Posterior vena cava (tissue), 2 donors: ENCODE measurements around the gene PASK. TPM values are rescaled to one million over a fixed set of nuclear protein-coding genes. Genes with fewer than 3 reads are reported as not detected.

Source experiments
- DNase-seq: peaks from one replicate; pipeline ENCODE4 v3.0.0-alpha.2; 2020; ENCODE audit warnings: low spot score
- intact Hi-C, 2 donors: fragments of 100-400 bp; cut with DNase I; formaldehyde crosslinking; loops; one replicate each; pipeline versions ENCODE4 v1.14.1 to v1.14.2; 2022 to 2023
- total RNA-seq, 2 donors: library from RNA; stranded (reverse); fragmentation: NEBNext Ultra II Directional; extraction: Animal tissue kit (Norgen Biotek cat#: 25700); gene quantifications; one replicate each; pipeline ENCODE4 v1.2.1, GENCODE V29; 2021
- donor health status: DM: yes; HTN: yes; CAD: no.
- donor health status: DM: yes; HTN: yes; CAD: no.

PASK gene
- total RNA-seq, 2 donors from 2014 or later, result 2.3 to 4.4 TPM

DNA sequence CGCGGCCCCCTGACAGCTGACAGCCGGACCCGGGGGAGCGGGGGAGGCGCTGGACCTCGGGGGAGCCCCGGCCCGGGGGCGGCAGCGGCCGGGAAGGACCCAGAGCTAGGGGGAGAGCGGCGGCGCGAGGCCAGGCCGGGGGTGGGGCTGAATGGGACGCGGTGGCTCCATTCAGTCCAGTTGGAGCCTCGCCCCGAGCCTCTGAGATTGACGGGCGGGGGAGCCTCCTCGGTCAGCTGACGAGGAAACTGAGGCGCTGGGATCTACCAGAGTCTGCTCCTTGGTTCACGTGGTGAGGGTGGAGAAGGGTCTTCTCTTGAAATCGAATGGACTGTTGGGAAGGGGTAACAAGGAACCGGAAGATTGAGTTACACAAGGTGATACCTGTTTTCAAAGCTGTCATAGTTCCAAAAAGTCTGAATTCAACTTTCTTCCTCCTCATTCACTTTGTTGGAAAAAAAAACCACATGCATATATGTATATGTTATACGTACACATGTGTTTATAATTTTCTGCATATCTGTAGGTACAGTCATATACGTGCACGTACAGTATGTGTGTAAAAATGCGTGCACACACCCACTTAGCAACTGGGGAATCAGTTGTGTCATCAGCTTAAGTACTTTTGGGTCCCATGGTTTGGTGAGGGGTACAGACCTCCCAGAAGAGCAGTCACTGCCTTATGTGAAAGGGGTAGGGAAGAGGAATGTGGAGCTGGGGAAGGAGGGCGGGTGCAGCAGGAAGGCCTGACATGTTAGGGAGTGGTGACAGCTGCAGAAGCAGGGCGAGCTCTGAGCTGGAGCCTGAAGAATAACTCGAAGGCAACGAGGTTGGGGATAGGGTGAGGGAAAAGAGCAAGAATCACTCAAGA lies 1.6 kb upstream of the PASK start:
- no peak for DNase-seq
- intact Hi-C loops, result no loop called here

DNA sequence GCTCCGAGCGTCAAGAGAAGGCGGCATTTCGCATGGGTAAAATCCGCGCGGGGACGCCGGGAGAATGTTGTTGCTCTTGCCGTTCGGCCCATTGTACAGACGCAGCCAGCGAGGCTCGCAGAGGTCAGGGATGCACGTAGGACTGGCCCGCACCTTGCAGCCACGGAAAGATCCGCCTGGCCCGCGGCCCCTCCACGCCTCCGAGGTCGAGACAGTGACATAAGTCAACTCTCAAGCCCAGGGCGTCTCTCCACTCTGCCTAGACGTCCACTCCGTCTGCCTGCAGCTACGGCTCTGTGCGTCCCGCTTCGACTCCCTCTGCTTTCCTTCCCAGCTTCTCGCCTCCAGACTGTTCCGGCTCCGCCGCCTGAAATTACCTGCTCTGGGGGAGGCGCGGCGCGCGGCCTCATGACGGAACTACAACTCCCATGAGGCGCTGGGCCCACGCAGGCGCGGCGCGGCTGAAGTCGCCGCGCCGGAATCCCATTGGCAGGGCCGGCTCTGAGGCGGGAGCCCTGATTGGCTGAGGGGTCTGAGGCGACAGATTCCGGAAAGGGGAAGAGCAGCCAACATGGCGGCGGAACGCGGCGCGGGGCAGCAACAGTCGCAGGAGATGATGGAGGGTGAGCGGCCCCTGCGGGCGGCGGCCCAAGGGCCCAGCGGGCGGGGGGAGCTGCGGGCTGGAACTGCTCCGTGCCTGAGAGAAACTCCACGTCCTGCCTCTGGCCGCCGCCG lies 820 bp upstream of the PASK start, which contains the start of gene PPP1R7:
Gene PPP1R7 (plus strand): TSS at position 543 of the 735 bp plus-strand sequence. CDS start 29 bp downstream, at position 572.
- peak; percentile 99 for DNase-seq
- intact Hi-C loops, result no loop called here

DNA sequence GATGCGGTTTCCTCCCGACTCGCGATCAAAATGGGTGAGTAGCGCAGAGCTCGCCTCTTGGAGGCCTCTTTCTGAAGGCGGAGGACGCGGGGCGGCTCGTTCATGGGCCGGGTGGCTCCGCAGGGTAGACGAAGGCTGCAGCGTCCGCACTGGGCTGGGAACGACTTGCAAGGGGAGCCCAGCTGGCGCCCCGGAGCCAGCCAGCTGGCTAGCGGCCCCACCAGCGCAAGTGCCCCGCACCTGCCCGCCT lies 328 bp upstream of the PASK start:
- intact Hi-C loops, result no loop called here

DNA sequence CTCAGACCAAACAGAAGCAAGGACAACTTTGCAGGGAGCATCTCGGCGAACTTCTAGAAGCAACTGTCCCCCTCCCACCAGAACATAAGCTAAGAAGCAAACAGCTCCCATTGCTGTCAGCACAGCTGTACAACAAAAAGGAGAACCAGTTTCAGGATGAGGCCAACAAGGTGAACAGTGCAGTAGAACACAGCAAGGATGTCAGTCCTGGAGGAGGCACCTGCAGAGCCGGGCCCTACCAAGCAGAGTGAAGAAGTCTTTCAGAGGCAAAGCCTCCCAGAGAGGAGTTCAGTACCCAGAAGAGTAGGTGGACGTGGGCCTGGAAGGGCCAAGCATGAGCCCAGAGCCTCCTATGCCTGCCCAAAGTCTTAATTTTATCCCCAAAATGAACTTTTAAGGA lies 1.0 kb downstream of the PASK start:
- no peak for DNase-seq
- intact Hi-C loops, result no loop called here

More for the DNA sequence above, 328 bp upstream of the PASK start:
- no peak for DNase-seq

DNA sequence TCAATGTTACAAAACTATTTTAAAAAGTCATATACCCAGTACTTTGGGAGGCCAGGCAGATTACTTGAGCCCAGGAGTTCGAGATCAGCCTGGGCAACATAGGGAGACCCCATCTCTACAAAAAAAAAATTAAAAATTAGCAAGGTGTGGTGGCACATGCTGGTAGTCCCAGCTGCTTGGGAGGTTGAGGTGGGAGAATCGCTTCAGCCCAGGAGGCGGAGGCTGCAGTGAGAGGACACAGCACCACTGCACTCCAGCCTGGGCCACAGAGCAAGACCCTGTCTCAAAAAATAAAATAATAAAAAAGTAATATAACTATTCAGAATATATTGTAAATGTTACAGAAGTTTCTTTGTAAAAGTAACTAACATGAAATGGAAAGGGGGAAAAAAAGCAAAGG lies 1.9 kb downstream of the PASK start:
- no peak for DNase-seq
- intact Hi-C loops, result no loop called here

DNA sequence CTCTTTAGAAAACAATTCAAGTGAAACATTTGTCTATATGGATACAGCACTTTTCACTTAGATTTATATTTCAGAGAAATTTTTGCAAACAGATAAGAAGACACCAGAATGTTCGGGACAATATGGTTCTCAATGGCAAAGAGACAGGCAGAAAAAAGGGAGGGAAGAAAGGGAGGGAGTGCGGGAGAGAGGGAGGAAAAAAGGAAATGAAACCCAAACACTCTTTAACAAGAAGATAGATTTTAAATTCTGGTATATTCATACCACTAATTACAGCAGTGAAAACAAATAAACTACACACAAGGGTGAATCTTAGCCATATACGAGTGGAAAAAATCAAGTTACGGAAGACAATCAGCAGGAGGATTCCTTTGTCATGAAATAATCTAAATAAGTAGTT lies 3.0 kb downstream of the PASK start:
- DNase-seq, result no peak
- intact Hi-C loops, result no loop called here

DNA sequence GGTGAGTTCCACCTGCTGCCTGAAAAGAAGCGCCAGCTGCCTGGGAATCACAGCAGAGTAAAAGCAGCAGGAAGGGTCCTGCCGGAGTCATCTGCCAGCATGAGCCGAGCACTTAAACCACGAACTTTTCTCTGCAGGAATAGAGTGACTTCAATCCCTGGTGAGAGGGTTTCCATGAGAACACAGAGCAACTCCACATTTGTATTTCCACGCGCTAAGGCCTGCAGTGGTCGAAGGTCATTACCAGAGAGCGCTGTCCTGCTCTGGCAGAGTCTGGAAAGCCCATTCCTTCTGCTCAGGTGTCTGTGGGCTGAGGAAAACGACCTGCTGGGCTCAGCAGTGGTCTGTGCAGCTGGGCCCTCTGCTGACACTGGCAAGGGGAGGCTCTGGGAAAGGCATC lies 6.7 kb downstream of the PASK start:
- intact Hi-C loops, result no loop called here

DNA sequence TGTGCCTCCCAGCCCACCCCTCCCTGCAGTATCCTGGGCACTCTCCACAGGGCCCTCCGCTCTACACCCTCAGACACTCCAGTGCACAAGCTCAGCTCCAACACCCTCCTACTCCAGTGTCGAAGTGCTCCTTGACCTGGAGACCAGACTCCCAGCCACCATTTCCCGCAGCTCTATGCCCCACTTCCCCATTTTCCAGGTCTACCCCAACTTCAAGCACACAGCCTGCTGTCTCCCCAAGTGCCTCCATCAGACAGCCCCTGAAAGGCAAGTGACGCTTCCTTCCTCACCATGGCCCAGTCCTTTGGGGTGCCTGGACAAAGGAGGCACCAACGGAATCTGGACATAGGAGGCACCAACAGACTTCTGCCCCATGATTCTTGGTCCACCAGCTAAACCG lies 7.2 kb downstream of the PASK start:
- peak; percentile 31 for DNase-seq
- intact Hi-C loops, result no loop called here

More for the DNA sequence above, 6.7 kb downstream of the PASK start:
- DNase-seq, result peak; percentile 43

DNA sequence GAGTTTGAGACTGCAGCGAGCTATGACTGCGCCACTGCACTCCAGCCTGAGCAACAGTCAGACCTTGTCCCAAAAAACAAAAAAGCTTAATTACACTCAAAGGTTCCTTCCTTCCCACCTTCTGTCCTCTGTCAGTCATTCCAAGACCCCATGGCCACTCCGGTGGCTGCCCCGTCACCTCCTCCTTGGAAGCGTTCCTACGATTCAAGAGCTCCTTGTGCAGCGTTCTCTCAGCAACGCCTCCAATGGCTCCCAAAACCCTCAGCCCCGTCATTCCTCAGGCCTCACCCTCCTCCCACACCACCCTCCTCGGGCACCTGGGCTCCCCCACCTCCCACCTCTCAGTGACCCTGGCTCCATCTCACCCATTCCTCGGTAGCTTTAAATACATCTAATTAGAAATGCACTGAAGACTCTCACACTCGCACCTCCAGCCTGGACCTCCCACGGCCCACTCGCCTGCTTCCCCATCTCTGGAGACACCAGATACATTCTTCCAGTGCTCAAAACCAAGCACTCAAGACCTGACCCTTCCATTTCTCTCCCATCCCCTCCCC lies 8.0 kb downstream of the PASK start:
- DNase-seq, result peak; percentile 70
- intact Hi-C loops, result no loop called here

DNA sequence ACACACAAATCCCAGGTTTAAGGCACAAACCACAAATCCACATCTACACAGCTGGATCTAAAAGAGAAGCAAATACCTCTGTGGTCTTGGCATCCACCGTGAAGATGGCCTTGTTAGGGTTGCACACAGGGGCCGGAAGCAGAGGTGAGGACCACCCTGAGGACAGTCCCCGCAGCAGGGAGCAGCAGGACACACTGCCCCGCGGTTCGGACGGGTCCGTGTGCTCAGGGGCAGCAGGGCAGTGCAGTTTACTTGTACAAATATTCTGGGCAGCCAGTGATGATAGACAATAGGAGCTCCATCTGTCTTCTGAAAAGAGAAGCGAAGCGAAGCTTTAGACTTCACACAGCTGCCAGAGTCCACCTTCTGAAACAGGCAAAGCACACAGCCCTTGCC lies 8.8 kb downstream of the PASK start:
- intact Hi-C loops, result no loop called here
- peak; percentile 15 for DNase-seq

DNA sequence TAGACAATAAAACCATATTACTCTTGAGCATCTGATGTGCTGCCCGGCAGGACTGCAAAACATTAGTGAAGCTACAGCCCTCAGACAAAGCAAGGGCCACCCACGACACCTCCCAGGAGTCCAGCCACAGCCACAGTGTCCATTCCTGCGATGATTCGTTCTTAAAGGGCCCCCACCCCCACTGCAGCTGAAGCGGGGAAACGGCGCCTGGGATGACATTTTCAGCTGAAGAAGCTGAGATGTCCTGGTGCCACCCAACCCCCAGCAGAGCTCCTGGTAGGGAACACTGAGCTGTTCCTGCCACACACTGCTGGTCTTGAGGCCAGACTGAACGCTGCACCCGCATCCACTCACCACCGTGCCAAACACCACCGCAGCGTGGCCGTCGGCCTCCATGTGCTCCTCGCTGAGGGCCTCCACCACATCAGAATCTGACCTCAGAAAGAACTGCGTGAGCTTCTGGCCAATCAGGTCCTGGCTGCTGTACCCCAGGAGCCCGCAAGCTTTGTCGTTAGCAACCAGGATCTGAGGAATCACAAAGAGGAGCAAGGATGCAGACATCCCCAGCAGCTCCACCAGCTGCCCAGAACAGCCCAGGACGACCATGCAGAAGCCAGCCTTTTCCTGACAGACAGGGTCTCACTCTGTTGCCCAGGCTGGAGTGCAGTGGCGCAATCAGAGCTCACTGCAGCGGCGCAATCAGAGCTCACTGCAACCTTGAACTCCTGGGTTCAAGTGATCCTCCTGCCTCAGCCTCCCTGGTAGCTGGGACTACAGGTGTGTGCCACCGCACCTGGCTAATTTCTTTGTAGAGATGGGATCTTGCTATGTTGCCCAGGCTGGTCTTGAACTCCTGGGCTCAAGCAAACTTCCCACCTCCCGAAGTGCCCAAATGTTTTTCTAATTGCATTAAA lies 9.5 kb downstream of the PASK start:
- intact Hi-C loops, result no loop called here

DNA sequence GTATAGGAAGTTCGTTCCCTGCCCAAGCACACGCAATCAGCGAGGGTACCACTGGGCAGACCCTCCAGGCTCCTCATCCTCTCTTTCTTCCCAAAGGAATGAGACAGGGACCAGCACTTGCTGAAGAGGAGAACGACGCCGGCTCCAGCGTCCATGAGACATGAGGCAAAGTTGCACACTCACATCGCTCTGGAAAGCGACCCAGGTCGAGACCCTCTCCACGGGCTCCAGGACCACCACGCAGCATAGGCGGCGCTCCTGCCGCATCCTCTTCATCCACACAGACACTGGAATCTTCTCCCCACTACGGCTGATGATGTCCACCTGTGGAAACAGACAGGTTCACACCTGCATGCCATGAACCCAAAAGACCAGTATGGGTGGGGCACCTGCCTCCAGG lies 10.8 kb downstream of the PASK start:
- intact Hi-C loops, result no loop called here
- DNase-seq, result peak; percentile 71

More for the DNA sequence above, 9.5 kb downstream of the PASK start:
- peak; percentile 62 for DNase-seq

DNA sequence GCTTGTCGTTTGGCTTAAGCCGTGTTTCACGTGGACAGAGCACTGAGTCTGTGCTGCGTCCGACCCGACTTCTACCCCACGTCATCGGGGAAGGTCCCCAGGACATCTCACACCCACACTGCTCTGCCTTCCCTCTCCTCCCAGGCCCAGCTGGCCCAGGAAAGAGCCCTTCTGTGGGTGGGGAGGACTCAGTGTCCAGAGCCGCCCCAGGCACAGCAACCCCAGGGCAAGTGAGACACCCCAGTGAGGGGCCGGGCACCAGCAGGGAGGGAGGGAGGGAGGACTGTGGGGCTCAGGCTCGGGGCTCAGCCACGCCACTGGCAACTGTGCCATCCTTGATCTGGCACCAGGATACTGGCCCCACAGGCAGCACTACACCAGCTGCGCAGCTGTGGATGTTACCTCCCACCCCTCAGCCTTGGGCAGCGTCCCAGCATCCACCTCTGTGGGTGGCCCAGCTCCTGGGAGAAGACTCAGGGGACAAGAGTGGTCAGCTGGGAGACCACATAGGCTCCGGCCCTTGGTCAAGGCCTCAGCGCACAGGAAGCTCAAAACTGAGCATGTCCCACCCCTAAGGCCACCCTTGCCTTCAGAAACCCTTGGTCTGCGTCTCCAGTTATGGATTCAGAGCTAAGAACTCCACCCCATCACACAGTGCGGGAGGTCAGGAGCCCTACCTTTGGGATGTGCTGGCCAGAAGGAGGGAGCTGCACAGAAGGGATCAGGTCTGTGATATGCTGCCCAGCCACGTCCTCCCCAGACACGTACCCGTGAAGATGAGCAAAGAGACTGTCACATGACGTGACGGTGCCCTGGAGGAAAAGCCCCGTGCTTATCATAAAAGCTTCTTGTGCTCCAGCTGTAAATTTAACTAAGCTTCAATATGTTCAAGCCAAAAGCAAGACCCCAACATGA lies 11.7 kb downstream of the PASK start:
- intact Hi-C loops, result no loop called here
- DNase-seq, result peak; percentile 61

DNA sequence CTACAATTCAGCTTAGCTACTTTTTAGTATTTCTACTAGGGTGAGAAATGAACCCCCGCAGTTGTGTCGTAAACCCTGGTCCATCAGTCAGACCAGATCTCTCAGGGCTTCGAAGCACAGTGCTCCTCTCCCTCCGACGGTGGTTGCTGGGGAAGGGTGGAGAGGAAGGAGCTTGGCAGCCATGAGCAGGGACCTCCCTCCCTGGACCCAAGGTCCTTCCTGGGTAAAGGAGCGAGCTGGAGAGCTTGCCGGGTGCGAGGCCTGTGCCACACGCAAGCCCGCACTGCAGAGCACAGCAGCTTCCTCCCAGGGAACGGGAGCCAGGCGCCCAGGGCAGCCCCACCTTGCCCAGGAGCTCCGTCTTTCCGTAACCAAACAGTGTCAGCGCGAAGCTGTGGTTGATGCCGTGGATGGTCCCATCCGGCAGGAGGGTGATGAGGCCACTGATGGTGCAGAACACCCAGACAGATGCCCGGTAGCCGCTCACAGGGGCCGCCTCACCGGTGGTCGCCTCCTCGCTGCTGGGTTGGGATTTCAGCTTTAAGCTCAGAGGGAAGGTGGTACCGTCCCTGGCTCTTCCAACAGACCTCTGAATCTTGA lies 12.5 kb downstream of the PASK start:
- peak; percentile 50 for DNase-seq
- intact Hi-C loops, result no loop called here

DNA sequence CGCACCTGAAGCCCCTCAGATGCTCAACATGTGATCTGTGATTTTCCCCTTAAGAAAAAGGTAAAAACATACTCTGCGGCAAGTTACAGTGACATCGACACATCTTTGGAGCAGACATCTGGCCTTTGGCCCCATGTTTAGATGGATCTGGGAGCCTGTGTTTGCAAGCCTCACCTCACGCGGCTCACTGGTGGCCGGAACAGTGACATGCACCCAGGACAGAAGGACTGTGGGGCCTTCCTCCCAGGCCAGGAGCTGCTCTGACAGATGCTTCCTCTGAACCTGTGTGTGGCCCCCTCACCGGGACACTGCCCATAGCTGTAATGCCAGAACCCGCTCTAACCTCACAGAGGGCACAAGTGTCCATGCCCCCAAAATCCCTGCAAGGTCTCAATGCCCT lies 13.1 kb downstream of the PASK start:
- intact Hi-C loops, result no loop called here
- DNase-seq, result peak; percentile 53

DNA sequence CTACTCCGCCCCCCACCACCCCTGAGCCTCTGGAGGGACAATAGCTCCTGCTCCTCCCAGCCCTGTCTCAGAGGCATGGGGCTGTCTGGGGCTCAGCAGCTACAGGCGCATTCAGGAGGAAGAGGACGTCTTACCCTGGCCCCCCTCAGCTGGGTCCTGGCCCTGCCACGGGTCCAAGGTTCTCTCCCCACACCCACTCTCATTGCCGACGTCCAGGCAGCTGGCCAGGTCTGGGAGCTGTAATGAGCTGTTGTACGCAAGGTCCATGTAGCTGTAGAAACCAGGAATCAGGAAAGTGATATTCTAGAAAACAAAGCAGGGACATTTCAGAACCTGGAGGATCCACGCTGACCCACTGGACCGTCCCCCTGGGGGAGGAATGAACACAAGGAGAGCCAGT lies 13.5 kb downstream of the PASK start:
- DNase-seq, result peak; percentile 65
- intact Hi-C loops, result no loop called here

DNA sequence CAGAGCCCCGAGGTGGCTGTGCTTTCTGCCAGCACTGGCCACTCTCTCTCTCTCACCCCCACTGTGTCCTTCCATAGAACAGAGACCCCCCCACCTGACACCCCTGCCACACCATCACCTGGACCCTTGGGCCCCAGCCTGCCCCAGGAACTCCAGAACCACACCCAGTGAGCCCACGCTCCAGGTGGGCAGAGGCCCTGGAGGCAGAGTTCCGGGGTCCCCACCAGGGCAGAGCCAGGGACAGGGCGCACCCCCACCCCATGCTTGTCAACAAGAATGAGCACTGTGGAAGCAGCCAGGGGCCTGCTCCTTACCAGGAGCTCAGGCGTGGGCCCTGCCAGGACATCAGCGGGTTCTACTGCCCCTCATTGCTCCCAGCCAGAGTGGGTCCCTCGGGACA lies 14.6 kb downstream of the PASK start:
- intact Hi-C loops, result no loop called here
- peak; percentile 71 for DNase-seq

DNA sequence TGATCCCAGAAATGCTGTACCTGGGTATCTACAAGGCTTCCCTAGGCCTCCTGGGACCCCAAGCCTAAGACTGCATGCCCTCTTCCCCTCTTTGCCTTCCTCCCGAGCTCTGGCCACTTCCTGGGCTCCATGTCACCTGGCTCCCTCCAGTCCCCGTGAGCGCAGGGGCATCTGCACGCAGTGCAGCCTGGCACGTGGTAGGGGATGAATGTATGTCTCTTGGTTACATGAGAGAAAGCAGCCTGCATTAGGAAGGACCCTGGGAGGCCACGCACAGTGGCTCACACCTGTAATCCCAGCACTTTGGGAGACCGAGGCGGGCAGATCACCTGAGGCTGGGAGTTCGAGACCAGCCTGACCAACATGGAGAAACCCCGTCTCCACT lies 15.8 kb downstream of the PASK start:
- peak; percentile 64 for DNase-seq
- intact Hi-C loops, result no loop called here
